HG03066 (cell line): ENCODE results near the gene TEAD4.

Source experiments
- ATAC-seq: cut with Tn5 transposase; IDR thresholded peaks from one replicate; pipeline ENCODE4 v1.9.1; 2021; ENCODE audit warnings: low read depth; ENCODE audit not compliant: unreplicated experiment

Gene TEAD4

DNA sequence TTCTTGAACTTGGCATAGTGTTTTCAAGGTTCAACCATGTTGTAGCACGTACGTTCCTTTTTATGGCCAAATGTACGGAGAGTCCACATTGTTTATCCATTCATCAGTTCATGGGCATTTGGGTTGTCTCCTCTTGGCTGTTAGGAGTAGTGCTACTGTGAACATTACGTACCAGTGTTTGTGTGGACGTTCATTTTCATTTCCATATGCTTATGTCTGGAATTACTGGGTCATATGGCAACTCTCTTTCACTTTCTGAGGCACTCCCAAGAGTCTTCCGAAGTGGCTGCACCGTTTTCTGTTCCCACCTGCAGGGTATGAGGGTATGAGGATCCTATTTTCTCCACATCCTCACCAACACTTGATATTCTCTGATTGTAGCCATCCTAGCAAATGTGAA, 68.9 kb downstream of the TEAD4 start:
- ATAC-seq = no peak

DNA sequence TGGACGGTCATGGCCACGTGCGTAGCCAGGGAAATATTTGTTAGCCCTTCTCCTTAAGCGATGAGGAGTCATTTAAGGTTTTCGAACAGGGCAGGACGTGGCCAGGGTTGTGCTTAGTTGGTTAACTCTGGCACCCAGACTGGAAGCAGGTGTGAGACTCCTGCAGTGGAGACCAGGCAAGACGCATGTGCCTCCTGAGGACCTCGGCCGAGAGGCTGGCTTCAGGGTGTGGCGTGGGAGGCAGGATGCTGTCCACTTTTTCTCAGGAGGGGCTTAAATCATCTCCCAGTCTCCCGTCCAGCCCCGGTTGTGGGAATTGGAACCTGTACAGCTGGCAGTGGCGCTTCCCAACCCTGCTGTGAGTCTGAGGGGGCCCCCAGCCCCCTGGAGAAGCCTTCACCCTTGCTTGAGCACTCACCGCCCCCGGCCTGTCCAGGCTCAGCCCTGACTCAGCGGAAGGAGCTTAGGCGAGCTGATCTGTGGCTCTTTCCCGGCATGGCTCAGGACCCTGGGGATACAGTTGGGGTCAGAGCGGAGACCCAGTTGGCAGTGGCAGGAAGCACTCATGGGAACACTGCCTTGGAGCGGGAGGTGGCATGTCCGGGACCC, 71.7 kb downstream of the TEAD4 start:
- no peak for ATAC-seq

DNA sequence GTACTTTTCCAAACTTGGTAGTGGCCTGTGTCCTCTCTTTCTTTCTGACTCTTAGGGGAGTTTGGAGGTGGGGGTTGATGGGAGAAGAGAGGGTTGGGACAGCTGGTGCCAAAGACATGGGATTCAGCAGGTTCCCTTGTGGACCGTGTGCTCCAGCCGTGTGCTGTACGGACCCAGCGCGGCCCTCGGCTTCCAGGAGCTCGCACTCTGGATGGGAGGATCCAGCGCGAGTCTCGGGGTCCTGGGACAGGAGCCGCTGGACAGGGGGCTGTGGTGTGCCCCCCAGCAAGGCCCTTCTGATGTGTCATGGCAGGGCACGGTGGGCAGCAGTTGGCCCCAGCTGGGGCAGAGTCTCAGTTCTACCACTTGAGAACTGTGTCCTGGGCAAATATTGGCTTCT, 73.0 kb downstream of the TEAD4 start:
- ATAC-seq = no peak

- ATAC-seq = no peak
Observed at GRCh38 chr12:3032770-3033538, 73.8 kb downstream of the TEAD4 start.

GRCh38 chr12:3033539-3033867, 74.3 kb downstream of the TEAD4 start:
- no peak for ATAC-seq

GRCh38 chr12:3034067-3034750, 75.0 kb downstream of the TEAD4 start:
- no peak for ATAC-seq

DNA sequence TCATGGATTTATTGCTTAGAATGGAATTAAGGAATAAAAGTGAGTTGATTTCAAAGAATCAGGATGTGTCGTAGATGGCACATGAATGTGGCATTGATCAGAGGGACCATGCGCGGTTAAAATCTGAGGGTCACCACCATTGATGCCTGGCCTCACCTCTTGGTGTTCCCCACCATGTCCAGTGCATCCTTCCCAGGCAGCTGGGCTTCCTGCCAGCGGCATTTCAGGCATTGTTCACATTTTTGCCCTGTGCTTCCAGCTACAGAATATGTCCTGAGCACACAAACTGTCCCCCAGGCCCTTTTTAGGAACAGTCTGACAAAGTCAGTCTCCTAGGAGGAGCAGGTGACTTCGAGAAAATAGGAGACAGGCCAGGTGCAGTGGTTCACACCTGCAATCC, 76.0 kb downstream of the TEAD4 start:
- ATAC-seq = no peak

DNA sequence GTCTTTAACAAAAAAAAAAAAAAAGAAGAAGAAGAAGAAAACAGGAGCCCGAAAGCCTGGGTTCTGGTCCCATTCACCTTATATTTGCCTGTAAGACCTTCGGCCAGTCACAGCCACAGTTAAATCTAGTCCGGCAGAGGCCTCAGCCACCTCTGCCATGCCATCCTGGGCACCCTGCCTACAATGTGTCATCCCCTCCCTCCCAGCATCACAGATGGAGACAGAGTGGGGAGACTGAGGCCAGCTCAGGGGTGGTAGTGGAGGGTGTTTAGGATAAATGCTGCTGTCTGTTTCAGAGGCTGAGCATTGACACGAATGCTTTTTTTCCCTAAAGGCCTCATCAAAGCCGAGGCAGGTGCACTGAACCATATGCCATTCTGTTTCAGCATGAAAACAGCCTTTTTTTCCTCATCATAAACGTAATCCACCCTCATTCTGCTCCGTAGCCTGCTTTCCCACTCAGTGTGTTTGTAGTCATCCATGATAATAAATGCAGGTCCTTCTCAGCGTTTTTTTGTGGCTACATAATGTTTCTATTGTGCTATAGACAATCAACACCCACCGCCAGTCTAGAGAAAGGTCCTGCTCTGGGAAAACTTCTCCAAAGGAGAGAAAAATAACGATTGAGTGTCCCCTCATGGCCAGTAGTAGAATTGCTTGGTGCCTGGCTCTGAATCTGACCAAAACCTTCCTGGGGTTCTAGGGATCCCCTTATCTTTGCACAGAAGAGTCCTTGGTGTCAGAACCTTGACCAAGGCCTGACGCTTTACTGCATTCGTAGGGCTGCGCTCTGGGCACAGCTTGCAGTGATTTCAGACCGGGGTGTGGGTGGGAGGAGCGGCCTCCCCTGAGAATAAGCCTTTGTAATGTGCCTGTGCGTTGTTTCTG, 76.9 kb downstream of the TEAD4 start:
- no peak for ATAC-seq

- ATAC-seq = no peak
Observed at GRCh38 chr12:3036901-3037600, 77.9 kb downstream of the TEAD4 start.

DNA sequence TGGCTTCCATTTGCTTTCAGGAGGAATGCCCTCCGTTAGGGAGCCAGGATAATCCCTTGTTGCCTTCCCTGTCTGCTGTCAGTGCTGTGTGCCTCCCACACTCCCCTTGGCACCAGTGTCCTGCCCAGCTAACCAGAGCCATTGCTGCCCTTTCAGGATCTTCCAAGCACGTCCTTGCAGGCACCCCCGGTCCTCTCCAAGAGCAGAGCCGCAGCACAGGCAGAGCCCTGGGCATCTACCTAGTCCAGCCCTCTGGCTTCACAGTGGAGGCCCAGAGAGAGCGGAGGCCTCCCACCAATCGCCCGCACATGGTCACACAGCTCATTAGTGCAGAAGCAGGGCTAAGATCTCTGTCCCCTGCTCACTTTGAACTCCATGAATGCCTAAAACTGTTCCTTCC, 79.0 kb downstream of the TEAD4 start:
- ATAC-seq = no peak

DNA sequence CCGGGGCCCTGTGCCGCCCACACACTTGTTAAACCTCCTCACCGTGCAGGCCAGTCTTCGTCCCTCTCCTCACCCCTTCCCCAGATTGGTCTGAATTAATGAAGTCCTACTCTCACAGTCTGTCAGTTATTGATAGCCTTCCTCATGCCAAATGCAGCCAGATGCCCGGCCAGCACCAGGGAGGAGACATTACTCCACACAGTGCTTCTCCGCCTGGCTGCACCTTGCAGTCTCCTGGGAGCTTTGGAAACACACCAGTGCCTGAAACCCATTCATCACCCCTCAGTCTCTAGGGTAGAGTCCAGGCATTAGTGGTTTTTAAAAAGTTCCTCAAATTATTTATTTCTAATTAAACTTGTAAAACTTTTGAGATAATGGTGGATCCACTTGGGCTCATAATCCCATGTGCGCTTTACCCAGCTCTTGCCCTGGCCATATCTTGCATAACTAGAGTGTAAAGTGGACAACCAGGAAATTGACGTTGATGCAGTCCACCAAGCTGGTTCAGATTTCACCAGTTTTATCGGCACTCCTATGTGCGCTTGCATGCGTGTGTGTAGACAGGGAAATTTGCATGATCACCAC, 79.8 kb downstream of the TEAD4 start:
- no peak for ATAC-seq

- ATAC-seq = no peak
Observed at GRCh38 chr12:3040026-3040656, 80.9 kb downstream of the TEAD4 start.

- no peak for ATAC-seq
Observed at GRCh38 chr12:3040663-3041544, 81.7 kb downstream of the TEAD4 start.

- ATAC-seq = no peak
Observed at GRCh38 chr12:3041558-3042164, 82.5 kb downstream of the TEAD4 start.

DNA sequence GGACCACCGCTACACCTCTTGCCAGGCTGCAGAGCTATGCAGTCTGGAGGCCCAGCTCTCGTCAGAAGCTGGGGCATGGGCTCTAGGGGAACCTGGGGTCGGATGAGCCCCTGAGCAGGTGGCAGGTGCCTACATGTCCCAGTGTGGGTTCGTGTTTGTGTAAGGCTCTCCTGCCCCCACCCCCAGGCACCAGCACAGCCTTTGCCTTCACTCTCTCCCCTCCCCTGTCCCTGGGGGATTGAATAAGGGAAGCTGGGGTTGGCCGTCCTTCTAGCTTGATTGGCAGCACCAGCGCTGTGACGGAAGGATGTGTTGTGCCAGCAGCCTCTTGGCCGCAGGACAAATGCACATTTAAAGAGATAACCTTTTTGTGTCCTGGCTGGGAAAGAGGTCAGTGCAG, 83.2 kb downstream of the TEAD4 start:
- no peak for ATAC-seq

DNA sequence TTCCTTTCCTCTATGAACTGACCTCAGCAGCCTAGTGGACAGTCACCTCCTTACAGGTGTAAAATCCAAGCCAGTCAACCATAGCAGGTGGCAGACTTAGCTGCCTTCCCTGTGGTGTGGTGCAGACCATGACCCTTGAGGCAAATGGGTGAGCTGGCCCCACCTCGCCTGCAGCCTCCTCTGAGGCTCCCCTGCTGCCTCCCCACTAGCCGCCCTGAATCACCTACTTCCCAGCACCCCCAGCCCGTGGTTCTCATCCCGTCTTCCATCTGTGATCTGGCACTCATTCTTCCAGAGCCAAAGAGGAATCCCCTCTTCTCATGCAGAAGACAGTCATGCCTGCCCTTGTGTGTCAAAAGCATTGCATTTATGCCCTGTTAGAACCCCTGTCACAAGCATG, 83.6 kb downstream of the TEAD4 start:
- no peak for ATAC-seq

DNA sequence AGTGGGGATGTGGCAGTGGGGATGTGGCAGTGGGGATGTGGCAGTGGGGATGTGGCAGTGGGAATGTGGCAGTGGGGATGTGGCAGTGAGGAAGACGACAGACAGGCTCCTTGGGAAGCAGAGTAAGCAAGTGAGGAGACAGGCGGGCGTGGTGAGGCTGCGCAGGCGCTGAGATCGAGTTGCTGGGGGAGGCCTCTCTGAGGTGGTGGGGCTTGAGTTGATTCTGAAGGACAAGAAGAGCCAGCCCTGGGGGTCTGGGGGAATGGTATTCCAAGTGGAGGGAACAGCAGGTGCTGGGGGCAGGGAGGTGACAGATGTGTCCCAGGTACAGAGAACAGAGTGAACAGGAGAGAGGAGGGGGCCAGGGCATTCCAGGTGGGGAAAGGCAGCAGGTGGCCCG, 84.2 kb downstream of the TEAD4 start:
- ATAC-seq = no peak

GRCh38 chr12:3044141-3044630, 85.0 kb downstream of the TEAD4 start:
- ATAC-seq = no peak
